Measurements from ENCODE around the gene CDH19. TPM values are rescaled to one million over a fixed set of nuclear protein-coding genes. Genes with fewer than 3 reads are reported as not detected.

The CDH19 gene
- total and polyA plus RNA-seq, 2 donors from 2014 or later, result 0.37 to 0.94 TPM

- Histone ChIP-seq H3K4me3 (ENCODE audit: low read length in 3 of 3) (no peak overlapping the region), H3K27me3 (ENCODE audit: control insufficient read depth, insufficient read depth, low read length) (no peaks in the 10 kb centered on the region), H3K9ac (ENCODE audit: low read length in 3 of 3) (no peak overlapping the region), H3K36me3 (ENCODE audit: control insufficient read depth in 2 of 3, insufficient read depth in 3 of 3, low read length in 3 of 3) (no peaks in the 10 kb centered on the region), H3K9me3 (ENCODE audit: control insufficient read depth in 2 of 3, insufficient read depth in 1 of 3, low read length in 3 of 3) (no peaks in the 10 kb centered on the region), H3K27ac (ENCODE audit: low read depth in 2 of 2, low read length in 2 of 2) (no peak overlapping the region), H3K4me1 (ENCODE audit: control insufficient read depth in 2 of 3, insufficient read depth in 2 of 3, low read depth in 1 of 3, low read length in 3 of 3) (no peaks in the 10 kb centered on the region)
- TF ChIP-seq CTCF (IDR thresholded peaks at IDR 0.05; ENCODE audit: borderline replicate concordance, extremely low read depth, insufficient read depth), result no peak
- no peak for DNase-seq
- intact Hi-C loops (cut with DNase I), result no loop called here
- FAIRE-seq, result no peak
Measured at GRCh38 chr18:66630831-66631230, 26.9 kb upstream of the CDH19 start.

- Histone ChIP-seq H3K27me3 (ENCODE audit: control insufficient read depth, insufficient read depth, low read length) (no peaks in the 10 kb centered on the region), H3K4me1 (ENCODE audit: control insufficient read depth in 2 of 3, insufficient read depth in 2 of 3, low read depth in 1 of 3, low read length in 3 of 3) (no peaks in the 10 kb centered on the region), H3K36me3 (ENCODE audit: control insufficient read depth in 2 of 3, insufficient read depth in 3 of 3, low read length in 3 of 3) (no peaks in the 10 kb centered on the region), H3K27ac (ENCODE audit: low read depth in 2 of 2, low read length in 2 of 2) (no peak overlapping the region), H3K4me3 (ENCODE audit: low read length in 3 of 3) (no peak overlapping the region), H3K9me3 (ENCODE audit: control insufficient read depth in 2 of 3, insufficient read depth in 1 of 3, low read length in 3 of 3) (peaks cover 0 to 2% (median 0%) of the 10 kb centered on the region in 3 donors), H3K9ac (ENCODE audit: low read length in 3 of 3) (no peak overlapping the region)
- no peak for DNase-seq
- no peak for TF ChIP-seq CTCF (IDR thresholded peaks at IDR 0.05; ENCODE audit: borderline replicate concordance, extremely low read depth, insufficient read depth)
- FAIRE-seq, result no peak
- intact Hi-C loops (cut with DNase I), result no loop called here
Measured at GRCh38 chr18:66623821-66624220, 19.9 kb upstream of the CDH19 start.

- TF ChIP-seq CTCF (IDR thresholded peaks at IDR 0.05; ENCODE audit: borderline replicate concordance, extremely low read depth, insufficient read depth), result no peak
Measured at GRCh38 chr18:66621816-66622576, 18.1 kb upstream of the CDH19 start.

More at GRCh38 chr18:66621816-66622576, 18.1 kb upstream of the CDH19 start:
- peaks cover 0 to 2% (median 0%) of the 10 kb centered on the region in 3 donors for H3K9me3 ChIP-seq (ENCODE audit: control insufficient read depth in 2 of 3, insufficient read depth in 1 of 3, low read length in 3 of 3)
- no peak overlapping the region for H3K4me3 ChIP-seq (ENCODE audit: low read length in 3 of 3)
- H3K27me3 ChIP-seq (ENCODE audit: control insufficient read depth, insufficient read depth, low read length), result no peaks in the 10 kb centered on the region
- DNase-seq (no peak), FAIRE-seq (no peak)
- no peak overlapping the region for H3K9ac ChIP-seq (ENCODE audit: low read length in 3 of 3)
- intact Hi-C loops (cut with DNase I), result no loop called here
- no peaks in the 10 kb centered on the region for H3K36me3 ChIP-seq (ENCODE audit: control insufficient read depth in 2 of 3, insufficient read depth in 3 of 3, low read length in 3 of 3)
- no peaks in the 10 kb centered on the region for H3K4me1 ChIP-seq (ENCODE audit: control insufficient read depth in 2 of 3, insufficient read depth in 2 of 3, low read depth in 1 of 3, low read length in 3 of 3)
- H3K27ac ChIP-seq (ENCODE audit: low read depth in 2 of 2, low read length in 2 of 2), result no peak overlapping the region
